WTC11 (cell line): ENCODE data around the gene OR6B2. TPM values are rescaled to one million over a fixed set of nuclear protein-coding genes. Genes with fewer than 3 reads are reported as not detected.

ENCODE experiments used
- ATAC-seq: fragments of 200-7000 bp; cut with Tn5 transposase; 2 replicates; pipeline ENCODE4 v1.10.0; 2021; ENCODE audit warnings: mild to moderate bottlenecking, moderate library complexity
- CTCF ChIA-PET: fragments of 300-600 bp; sonication (Branson Sonifier 250); formaldehyde crosslinking; loops from one replicate; lab custom pipeline; 2021; ENCODE audit warnings: antibody characterized with exemption; lab: Charles Lee
- POLR2A ChIA-PET: fragments of 350-600 bp; sonication (Branson Sonifier 250); formaldehyde crosslinking; loops from one replicate; lab custom pipeline; 2021; ENCODE audit warnings: antibody characterized with exemption; lab: Charles Lee
- DNase-seq: peaks from one replicate; pipeline ENCODE4 v3.0.0; 2021; ENCODE audit warnings: low spot score
- H3K27ac Mint-ChIP-seq: 2 replicates; pipeline ENCODE4 v1.8.0; 2021; ENCODE audit warnings: mixed read lengths
- H3K27me3 Mint-ChIP-seq: 2 replicates; pipeline ENCODE4 v1.8.0; 2021; ENCODE audit warnings: low read depth, mild to moderate bottlenecking, moderate library complexity, mixed read lengths
- H3K36me3 Mint-ChIP-seq: 2 replicates; pipeline ENCODE4 v1.8.0; 2021; ENCODE audit warnings: mixed read lengths
- H3K4me1 Mint-ChIP-seq: 2 replicates; pipeline ENCODE4 v1.8.0; 2022; ENCODE audit warnings: mixed read lengths
- H3K4me3 Mint-ChIP-seq: 2 replicates; pipeline ENCODE4 v1.8.0; 2021; ENCODE audit warnings: mild to moderate bottlenecking, moderate library complexity, mixed read lengths
- H3K9me3 Mint-ChIP-seq: 2 replicates; pipeline ENCODE4 v1.8.0; 2021; ENCODE audit warnings: mixed read lengths
- ATF1 ChIP-seq: sonication (generic); formaldehyde crosslinking; IDR thresholded peaks from 2 replicates; pipeline ENCODE4 v1.8.1; 2023; ENCODE audit warnings: mild to moderate bottlenecking, moderate library complexity, missing genetic modification reagents
- CREM ChIP-seq: sonication (generic); formaldehyde crosslinking; IDR thresholded peaks from 2 replicates; pipeline ENCODE4 v1.8.1; 2022; ENCODE audit warnings: mild to moderate bottlenecking, missing genetic modification reagents, moderate library complexity
- ELF4 ChIP-seq: sonication (generic); formaldehyde crosslinking; IDR thresholded peaks from 2 replicates; pipeline ENCODE4 v1.8.1; 2022; ENCODE audit warnings: low read depth, mild to moderate bottlenecking, moderate library complexity, missing genetic modification reagents
- EMX1 ChIP-seq: fragments of 250-450 bp; sonication (Bioruptor Pico); IDR thresholded peaks from 2 replicates; pipeline ENCODE4 v1.8.0; 2021; ENCODE audit warnings: mild to moderate bottlenecking
- FOXJ3 ChIP-seq: sonication (generic); formaldehyde crosslinking; IDR thresholded peaks from 2 replicates; pipeline ENCODE4 v1.9.0; 2021; ENCODE audit warnings: missing genetic modification reagents, mild to moderate bottlenecking, borderline replicate concordance
- GTF2I ChIP-seq: fragments of 250-450 bp; sonication (Bioruptor Pico); conservative IDR thresholded peaks from 2 replicates; pipeline ENCODE4 v1.4.0; 2021; ENCODE audit warnings: mild to moderate bottlenecking
- HMGA2 ChIP-seq: fragments of 250-450 bp; sonication (Bioruptor Pico); IDR thresholded peaks from 2 replicates; pipeline ENCODE4 v1.4.0; 2021; ENCODE audit warnings: mild to moderate bottlenecking, moderate library complexity
- JAZF1 ChIP-seq: fragments of 250-450 bp; sonication (Bioruptor Pico); IDR thresholded peaks from 2 replicates; pipeline ENCODE4 v1.9.0; 2021; ENCODE audit warnings: moderate library complexity, mild to moderate bottlenecking, inconsistent platforms
- JUN ChIP-seq: sonication (generic); formaldehyde crosslinking; IDR thresholded peaks from 2 replicates; pipeline ENCODE4 v1.8.0; 2023; ENCODE audit warnings: mild to moderate bottlenecking, missing genetic modification reagents
- MYBL2 ChIP-seq: sonication (generic); formaldehyde crosslinking; IDR thresholded peaks from 2 replicates; pipeline ENCODE4 v1.8.1; 2023; ENCODE audit warnings: mild to moderate bottlenecking, moderate library complexity, missing genetic modification reagents
- NR3C1 ChIP-seq: sonication (generic); formaldehyde crosslinking; conservative IDR thresholded peaks from 2 replicates; pipeline ENCODE4 v1.8.1; 2023; ENCODE audit warnings: low read depth, mild to moderate bottlenecking, missing genetic modification reagents
- RORB ChIP-seq: fragments of 250-450 bp; sonication (Bioruptor Pico); IDR thresholded peaks from 2 replicates; pipeline ENCODE4 v1.9.0; 2021; ENCODE audit warnings: mild to moderate bottlenecking
- SMAD4 ChIP-seq: sonication (generic); formaldehyde crosslinking; IDR thresholded peaks from 2 replicates; pipeline ENCODE4 v1.8.0; 2022; ENCODE audit warnings: mild to moderate bottlenecking, missing genetic modification reagents
- SP1 ChIP-seq: sonication (generic); formaldehyde crosslinking; conservative IDR thresholded peaks from 2 replicates; pipeline ENCODE4 v1.8.1; 2022; ENCODE audit warnings: missing genetic modification reagents
- TEAD1 ChIP-seq: sonication (generic); formaldehyde crosslinking; IDR thresholded peaks from 2 replicates; pipeline ENCODE4 v1.8.0; 2022; ENCODE audit warnings: mild to moderate bottlenecking, missing genetic modification reagents
- TEAD4 ChIP-seq: sonication (generic); formaldehyde crosslinking; IDR thresholded peaks from 2 replicates; pipeline ENCODE4 v1.8.0; 2022; ENCODE audit warnings: mild to moderate bottlenecking, missing genetic modification reagents
- ZNF396 ChIP-seq: fragments of 250-450 bp; sonication (Bioruptor Pico); IDR thresholded peaks from 2 replicates; pipeline ENCODE4 v1.8.0; 2021; ENCODE audit warnings: mild to moderate bottlenecking, moderate library complexity, borderline replicate concordance
- ZNF671 ChIP-seq: fragments of 250-450 bp; sonication (Bioruptor Pico); IDR thresholded peaks from 2 replicates; pipeline ENCODE4 v1.8.0; 2021; ENCODE audit warnings: mild to moderate bottlenecking
- total RNA-seq: library from RNA; stranded (reverse); gene quantifications from 3 replicates; pipeline ENCODE4 v1.2.3, GENCODE V29; 2021
- TF ChIP-seq, protein P1 (sequence below): fragments of 200-600 bp; IDR thresholded peaks from 2 replicates; pipeline ENCODE4 v1.8.0; 2022; ENCODE audit warnings: antibody characterized with exemption
- TF ChIP-seq, protein P2 (sequence below): fragments of 250-450 bp; sonication (Bioruptor Pico); IDR thresholded peaks from 2 replicates; pipeline ENCODE4 v1.9.0; 2021; ENCODE audit warnings: moderate library complexity, mild to moderate bottlenecking, inconsistent platforms, borderline replicate concordance
- TF ChIP-seq, protein P3 (sequence below): sonication (generic); formaldehyde crosslinking; conservative IDR thresholded peaks from 2 replicates; pipeline ENCODE4 v1.8.1; 2022; ENCODE audit warnings: mild to moderate bottlenecking, missing genetic modification reagents
- TF ChIP-seq, protein P4 (sequence below): fragments of 250-450 bp; sonication (Bioruptor Pico); IDR thresholded peaks from 2 replicates; pipeline ENCODE4 v1.9.0; 2021; ENCODE audit warnings: mild to moderate bottlenecking, borderline replicate concordance
- TF ChIP-seq, protein P5 (sequence below): sonication (generic); formaldehyde crosslinking; IDR thresholded peaks from 2 replicates; pipeline ENCODE4 v1.8.1; 2022; ENCODE audit warnings: missing genetic modification reagents, borderline replicate concordance

Gene OR6B2
- total RNA-seq, 1 experiment from 2014 or later: not detected

DNA sequence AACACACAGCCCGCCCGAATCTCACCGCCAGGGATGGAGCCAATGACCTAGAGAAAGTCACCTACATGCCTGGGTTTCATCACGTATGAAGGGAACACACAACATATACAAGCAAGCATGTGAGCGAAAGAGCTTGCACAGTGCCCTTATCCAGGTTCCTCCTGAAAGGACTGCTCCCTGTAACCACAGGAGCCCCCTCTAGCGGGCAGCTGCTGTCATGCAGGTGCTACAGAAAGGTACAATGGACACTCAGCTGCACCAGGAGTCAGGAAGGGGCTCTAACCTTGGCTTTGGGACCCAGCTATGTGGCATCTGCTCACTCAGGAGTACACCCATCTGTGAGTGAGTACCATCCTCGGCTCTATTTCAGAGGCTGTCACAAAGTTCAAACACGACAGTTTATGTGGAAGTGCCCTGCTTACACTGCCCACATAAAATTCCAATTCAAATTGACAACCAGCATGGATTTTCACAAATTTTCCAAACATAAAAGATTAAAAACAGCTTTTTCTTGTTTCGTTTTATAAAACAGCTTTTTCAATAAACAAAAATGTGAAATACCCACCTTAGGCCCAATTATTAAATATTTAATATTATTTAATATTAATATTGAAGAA, 8.6 kb downstream of the OR6B2 start (continued):
- TF ChIP-seq, protein P1, sequence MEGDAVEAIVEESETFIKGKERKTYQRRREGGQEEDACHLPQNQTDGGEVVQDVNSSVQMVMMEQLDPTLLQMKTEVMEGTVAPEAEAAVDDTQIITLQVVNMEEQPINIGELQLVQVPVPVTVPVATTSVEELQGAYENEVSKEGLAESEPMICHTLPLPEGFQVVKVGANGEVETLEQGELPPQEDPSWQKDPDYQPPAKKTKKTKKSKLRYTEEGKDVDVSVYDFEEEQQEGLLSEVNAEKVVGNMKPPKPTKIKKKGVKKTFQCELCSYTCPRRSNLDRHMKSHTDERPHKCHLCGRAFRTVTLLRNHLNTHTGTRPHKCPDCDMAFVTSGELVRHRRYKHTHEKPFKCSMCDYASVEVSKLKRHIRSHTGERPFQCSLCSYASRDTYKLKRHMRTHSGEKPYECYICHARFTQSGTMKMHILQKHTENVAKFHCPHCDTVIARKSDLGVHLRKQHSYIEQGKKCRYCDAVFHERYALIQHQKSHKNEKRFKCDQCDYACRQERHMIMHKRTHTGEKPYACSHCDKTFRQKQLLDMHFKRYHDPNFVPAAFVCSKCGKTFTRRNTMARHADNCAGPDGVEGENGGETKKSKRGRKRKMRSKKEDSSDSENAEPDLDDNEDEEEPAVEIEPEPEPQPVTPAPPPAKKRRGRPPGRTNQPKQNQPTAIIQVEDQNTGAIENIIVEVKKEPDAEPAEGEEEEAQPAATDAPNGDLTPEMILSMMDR: peak; percentile 75
- TF ChIP-seq RORB (no peak), GTF2I (no peak)

DNA sequence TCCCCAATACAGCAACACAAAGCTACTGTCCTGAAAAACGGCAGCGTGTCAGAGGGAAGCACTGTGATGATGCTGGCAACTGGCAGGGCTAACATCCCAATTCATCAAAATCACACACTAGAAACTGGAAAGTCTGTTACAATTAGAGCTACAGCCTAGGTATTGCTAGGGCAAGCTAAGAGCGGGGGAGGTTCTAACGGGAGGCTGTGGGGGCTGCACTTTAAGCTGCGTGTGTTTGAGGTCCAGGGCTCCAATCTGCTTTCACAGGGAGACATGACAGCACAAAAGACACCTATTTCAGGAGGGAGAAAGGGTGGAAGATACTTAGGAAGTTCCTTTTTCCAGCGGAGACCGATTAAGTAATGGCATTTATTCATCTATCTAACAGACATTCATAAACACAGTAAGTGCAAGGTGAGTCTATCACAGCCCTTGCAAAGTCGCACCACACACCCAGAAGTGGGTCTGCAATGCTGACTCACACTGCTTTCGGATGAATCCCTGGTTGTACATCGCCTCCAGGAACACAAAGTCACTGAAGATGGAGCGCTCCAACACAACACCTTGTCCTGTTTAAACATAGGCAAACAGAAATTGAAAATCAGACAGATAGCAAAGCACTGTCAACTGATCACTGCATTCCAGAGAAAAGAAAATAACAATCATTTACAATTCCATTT, 12.0 kb downstream of the OR6B2 start:
- H3K9me3 Mint-ChIP-seq: no peaks in the 10 kb centered on the region
- no peak overlapping the region for H3K4me3 Mint-ChIP-seq
- no peak for DNase-seq
- H3K36me3 Mint-ChIP-seq: peaks cover 58% of the 10 kb centered on the region
- TF ChIP-seq ZNF396 (CRISPR knock-in tag) (no peak), HMGA2 (CRISPR knock-in tag) (no peak), CREM (no peak), ZNF671 (no peak), SMAD4 (CRISPR knock-in tag) (no peak), EMX1 (CRISPR knock-in tag) (no peak), TEAD1 (CRISPR knock-in tag) (no peak), JUN (CRISPR knock-in tag) (no peak), MYBL2 (CRISPR knock-in tag) (no peak), NR3C1 (no peak), FOXJ3 (CRISPR knock-in tag) (no peak), SP1 (no peak), JAZF1 (CRISPR knock-in tag) (no peak), ATF1 (CRISPR knock-in tag) (no peak), TEAD4 (CRISPR knock-in tag) (no peak), ELF4 (CRISPR knock-in tag) (no peak)
- TF ChIP-seq, protein P2, sequence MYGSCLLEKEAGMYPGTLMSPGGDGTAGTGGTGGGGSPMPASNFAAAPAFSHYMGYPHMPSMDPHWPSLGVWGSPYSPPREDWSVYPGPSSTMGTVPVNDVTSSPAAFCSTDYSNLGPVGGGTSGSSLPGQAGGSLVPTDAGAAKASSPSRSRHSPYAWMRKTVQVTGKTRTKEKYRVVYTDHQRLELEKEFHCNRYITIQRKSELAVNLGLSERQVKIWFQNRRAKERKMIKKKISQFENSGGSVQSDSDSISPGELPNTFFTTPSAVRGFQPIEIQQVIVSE: no peak
- TF ChIP-seq, protein P3, sequence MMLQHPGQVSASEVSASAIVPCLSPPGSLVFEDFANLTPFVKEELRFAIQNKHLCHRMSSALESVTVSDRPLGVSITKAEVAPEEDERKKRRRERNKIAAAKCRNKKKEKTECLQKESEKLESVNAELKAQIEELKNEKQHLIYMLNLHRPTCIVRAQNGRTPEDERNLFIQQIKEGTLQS (CRISPR knock-in tag): no peak
- TF ChIP-seq, protein P4, sequence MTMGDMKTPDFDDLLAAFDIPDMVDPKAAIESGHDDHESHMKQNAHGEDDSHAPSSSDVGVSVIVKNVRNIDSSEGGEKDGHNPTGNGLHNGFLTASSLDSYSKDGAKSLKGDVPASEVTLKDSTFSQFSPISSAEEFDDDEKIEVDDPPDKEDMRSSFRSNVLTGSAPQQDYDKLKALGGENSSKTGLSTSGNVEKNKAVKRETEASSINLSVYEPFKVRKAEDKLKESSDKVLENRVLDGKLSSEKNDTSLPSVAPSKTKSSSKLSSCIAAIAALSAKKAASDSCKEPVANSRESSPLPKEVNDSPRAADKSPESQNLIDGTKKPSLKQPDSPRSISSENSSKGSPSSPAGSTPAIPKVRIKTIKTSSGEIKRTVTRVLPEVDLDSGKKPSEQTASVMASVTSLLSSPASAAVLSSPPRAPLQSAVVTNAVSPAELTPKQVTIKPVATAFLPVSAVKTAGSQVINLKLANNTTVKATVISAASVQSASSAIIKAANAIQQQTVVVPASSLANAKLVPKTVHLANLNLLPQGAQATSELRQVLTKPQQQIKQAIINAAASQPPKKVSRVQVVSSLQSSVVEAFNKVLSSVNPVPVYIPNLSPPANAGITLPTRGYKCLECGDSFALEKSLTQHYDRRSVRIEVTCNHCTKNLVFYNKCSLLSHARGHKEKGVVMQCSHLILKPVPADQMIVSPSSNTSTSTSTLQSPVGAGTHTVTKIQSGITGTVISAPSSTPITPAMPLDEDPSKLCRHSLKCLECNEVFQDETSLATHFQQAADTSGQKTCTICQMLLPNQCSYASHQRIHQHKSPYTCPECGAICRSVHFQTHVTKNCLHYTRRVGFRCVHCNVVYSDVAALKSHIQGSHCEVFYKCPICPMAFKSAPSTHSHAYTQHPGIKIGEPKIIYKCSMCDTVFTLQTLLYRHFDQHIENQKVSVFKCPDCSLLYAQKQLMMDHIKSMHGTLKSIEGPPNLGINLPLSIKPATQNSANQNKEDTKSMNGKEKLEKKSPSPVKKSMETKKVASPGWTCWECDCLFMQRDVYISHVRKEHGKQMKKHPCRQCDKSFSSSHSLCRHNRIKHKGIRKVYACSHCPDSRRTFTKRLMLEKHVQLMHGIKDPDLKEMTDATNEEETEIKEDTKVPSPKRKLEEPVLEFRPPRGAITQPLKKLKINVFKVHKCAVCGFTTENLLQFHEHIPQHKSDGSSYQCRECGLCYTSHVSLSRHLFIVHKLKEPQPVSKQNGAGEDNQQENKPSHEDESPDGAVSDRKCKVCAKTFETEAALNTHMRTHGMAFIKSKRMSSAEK (CRISPR knock-in tag): no peak
- TF ChIP-seq, protein P5, sequence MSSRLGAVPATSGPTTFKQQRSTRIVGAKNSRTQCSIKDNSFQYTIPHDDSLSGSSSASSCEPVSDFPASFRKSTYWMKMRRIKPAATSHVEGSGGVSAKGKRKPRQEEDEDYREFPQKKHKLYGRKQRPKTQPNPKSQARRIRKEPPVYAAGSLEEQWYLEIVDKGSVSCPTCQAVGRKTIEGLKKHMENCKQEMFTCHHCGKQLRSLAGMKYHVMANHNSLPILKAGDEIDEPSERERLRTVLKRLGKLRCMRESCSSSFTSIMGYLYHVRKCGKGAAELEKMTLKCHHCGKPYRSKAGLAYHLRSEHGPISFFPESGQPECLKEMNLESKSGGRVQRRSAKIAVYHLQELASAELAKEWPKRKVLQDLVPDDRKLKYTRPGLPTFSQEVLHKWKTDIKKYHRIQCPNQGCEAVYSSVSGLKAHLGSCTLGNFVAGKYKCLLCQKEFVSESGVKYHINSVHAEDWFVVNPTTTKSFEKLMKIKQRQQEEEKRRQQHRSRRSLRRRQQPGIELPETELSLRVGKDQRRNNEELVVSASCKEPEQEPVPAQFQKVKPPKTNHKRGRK (CRISPR knock-in tag): no peak
- no peaks in the 10 kb centered on the region for H3K27me3 Mint-ChIP-seq
- ChIA-PET CTCF (no interaction called here), POLR2A (no interaction called here)
- no peak for ATAC-seq
- H3K4me1 Mint-ChIP-seq: no peaks in the 10 kb centered on the region
- H3K27ac Mint-ChIP-seq: no peak overlapping the region
